ENCODE data around the gene CLMN. TPM values are rescaled to one million over a fixed set of nuclear protein-coding genes. Genes with fewer than 3 reads are reported as not detected.

CLMN gene
- total and polyA plus RNA-seq, 2 experiments from 2014 or later: 3.2 to 5.7 TPM

DNA sequence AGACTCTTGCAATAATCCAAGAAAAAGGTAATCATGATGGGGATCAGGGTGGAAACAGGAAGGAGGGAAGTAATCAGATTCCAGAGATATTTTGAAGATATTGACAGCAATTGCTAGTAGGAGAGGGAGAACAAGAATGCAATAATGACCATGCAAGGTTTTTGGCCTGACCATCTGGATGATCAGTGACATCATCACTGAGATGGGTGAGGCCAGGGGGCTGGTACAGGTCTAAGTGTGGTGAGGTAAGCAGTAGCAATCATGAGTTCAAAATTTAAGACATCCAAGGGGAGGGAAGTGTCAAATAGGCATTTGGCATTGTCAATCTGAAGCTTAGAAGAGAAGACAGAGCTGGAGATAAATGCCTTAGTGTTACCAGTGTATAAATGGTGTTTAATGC lies 24.8 kb upstream of the CLMN start:
- Histone ChIP-seq H3K4me2 (no peak overlapping the region), H2AFZ (no peak overlapping the region), H3K27me3 (ENCODE audit: insufficient read depth) (no peaks in the 10 kb centered on the region), H3K79me2 (replicated peaks; ENCODE audit: insufficient read depth) (no peaks in the 10 kb centered on the region), H3K9me2 (ENCODE audit: insufficient read depth) (no peaks in the 10 kb centered on the region), H3K4me1 (ENCODE audit: insufficient read depth) (no peaks in the 10 kb centered on the region), H4K20me1 (replicated peaks; ENCODE audit: insufficient read depth) (no peaks in the 10 kb centered on the region), H3K4me3 (no peak overlapping the region), H3F3A (replicated peaks; ENCODE audit: low read depth) (no peaks in the 10 kb centered on the region), H3K27ac (ENCODE audit: low read depth) (no peak overlapping the region), H3K36me3 (ENCODE audit: insufficient read depth) (no peaks in the 10 kb centered on the region)
- ATAC-seq: no peak
- no peak for DNase-seq (ENCODE audit: low spot score)
- Mint-ChIP-seq H3K4me1 (no peaks in the 10 kb centered on the region; the same call in 1 of the 3 replicates), H3K4me3 (no peak overlapping the region), H3K36me3 (ENCODE audit: low read depth) (no peaks in the 10 kb centered on the region), H3K9me3 (no peaks in the 10 kb centered on the region), H3K27me3 (ENCODE audit: insufficient read depth, low read depth, poor library complexity) (peaks cover 4% of the 10 kb centered on the region), H3K27ac (no peak overlapping the region)
- TF ChIP-seq, protein P1, sequence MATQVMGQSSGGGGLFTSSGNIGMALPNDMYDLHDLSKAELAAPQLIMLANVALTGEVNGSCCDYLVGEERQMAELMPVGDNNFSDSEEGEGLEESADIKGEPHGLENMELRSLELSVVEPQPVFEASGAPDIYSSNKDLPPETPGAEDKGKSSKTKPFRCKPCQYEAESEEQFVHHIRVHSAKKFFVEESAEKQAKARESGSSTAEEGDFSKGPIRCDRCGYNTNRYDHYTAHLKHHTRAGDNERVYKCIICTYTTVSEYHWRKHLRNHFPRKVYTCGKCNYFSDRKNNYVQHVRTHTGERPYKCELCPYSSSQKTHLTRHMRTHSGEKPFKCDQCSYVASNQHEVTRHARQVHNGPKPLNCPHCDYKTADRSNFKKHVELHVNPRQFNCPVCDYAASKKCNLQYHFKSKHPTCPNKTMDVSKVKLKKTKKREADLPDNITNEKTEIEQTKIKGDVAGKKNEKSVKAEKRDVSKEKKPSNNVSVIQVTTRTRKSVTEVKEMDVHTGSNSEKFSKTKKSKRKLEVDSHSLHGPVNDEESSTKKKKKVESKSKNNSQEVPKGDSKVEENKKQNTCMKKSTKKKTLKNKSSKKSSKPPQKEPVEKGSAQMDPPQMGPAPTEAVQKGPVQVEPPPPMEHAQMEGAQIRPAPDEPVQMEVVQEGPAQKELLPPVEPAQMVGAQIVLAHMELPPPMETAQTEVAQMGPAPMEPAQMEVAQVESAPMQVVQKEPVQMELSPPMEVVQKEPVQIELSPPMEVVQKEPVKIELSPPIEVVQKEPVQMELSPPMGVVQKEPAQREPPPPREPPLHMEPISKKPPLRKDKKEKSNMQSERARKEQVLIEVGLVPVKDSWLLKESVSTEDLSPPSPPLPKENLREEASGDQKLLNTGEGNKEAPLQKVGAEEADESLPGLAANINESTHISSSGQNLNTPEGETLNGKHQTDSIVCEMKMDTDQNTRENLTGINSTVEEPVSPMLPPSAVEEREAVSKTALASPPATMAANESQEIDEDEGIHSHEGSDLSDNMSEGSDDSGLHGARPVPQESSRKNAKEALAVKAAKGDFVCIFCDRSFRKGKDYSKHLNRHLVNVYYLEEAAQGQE (IDR thresholded peaks at IDR 0.05; ENCODE audit: unreplicated experiment): no peak
- TF ChIP-seq ZNF331 (CRISPR knock-in tag; IDR thresholded peaks at IDR 0.05; ENCODE audit: low read depth): no peak
- no peak for TF ChIP-seq NANOG (IDR thresholded peaks at IDR 0.05; ENCODE audit: borderline replicate concordance)
- TF ChIP-seq POLR2AphosphoS5 (IDR thresholded peaks at IDR 0.05; ENCODE audit: low read depth): no peak
- TF ChIP-seq, protein P2, sequence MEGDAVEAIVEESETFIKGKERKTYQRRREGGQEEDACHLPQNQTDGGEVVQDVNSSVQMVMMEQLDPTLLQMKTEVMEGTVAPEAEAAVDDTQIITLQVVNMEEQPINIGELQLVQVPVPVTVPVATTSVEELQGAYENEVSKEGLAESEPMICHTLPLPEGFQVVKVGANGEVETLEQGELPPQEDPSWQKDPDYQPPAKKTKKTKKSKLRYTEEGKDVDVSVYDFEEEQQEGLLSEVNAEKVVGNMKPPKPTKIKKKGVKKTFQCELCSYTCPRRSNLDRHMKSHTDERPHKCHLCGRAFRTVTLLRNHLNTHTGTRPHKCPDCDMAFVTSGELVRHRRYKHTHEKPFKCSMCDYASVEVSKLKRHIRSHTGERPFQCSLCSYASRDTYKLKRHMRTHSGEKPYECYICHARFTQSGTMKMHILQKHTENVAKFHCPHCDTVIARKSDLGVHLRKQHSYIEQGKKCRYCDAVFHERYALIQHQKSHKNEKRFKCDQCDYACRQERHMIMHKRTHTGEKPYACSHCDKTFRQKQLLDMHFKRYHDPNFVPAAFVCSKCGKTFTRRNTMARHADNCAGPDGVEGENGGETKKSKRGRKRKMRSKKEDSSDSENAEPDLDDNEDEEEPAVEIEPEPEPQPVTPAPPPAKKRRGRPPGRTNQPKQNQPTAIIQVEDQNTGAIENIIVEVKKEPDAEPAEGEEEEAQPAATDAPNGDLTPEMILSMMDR (conservative IDR thresholded peaks at IDR 0.05; ENCODE audit: low read depth in 2 of 2): no peak
- TF ChIP-seq, protein P3, sequence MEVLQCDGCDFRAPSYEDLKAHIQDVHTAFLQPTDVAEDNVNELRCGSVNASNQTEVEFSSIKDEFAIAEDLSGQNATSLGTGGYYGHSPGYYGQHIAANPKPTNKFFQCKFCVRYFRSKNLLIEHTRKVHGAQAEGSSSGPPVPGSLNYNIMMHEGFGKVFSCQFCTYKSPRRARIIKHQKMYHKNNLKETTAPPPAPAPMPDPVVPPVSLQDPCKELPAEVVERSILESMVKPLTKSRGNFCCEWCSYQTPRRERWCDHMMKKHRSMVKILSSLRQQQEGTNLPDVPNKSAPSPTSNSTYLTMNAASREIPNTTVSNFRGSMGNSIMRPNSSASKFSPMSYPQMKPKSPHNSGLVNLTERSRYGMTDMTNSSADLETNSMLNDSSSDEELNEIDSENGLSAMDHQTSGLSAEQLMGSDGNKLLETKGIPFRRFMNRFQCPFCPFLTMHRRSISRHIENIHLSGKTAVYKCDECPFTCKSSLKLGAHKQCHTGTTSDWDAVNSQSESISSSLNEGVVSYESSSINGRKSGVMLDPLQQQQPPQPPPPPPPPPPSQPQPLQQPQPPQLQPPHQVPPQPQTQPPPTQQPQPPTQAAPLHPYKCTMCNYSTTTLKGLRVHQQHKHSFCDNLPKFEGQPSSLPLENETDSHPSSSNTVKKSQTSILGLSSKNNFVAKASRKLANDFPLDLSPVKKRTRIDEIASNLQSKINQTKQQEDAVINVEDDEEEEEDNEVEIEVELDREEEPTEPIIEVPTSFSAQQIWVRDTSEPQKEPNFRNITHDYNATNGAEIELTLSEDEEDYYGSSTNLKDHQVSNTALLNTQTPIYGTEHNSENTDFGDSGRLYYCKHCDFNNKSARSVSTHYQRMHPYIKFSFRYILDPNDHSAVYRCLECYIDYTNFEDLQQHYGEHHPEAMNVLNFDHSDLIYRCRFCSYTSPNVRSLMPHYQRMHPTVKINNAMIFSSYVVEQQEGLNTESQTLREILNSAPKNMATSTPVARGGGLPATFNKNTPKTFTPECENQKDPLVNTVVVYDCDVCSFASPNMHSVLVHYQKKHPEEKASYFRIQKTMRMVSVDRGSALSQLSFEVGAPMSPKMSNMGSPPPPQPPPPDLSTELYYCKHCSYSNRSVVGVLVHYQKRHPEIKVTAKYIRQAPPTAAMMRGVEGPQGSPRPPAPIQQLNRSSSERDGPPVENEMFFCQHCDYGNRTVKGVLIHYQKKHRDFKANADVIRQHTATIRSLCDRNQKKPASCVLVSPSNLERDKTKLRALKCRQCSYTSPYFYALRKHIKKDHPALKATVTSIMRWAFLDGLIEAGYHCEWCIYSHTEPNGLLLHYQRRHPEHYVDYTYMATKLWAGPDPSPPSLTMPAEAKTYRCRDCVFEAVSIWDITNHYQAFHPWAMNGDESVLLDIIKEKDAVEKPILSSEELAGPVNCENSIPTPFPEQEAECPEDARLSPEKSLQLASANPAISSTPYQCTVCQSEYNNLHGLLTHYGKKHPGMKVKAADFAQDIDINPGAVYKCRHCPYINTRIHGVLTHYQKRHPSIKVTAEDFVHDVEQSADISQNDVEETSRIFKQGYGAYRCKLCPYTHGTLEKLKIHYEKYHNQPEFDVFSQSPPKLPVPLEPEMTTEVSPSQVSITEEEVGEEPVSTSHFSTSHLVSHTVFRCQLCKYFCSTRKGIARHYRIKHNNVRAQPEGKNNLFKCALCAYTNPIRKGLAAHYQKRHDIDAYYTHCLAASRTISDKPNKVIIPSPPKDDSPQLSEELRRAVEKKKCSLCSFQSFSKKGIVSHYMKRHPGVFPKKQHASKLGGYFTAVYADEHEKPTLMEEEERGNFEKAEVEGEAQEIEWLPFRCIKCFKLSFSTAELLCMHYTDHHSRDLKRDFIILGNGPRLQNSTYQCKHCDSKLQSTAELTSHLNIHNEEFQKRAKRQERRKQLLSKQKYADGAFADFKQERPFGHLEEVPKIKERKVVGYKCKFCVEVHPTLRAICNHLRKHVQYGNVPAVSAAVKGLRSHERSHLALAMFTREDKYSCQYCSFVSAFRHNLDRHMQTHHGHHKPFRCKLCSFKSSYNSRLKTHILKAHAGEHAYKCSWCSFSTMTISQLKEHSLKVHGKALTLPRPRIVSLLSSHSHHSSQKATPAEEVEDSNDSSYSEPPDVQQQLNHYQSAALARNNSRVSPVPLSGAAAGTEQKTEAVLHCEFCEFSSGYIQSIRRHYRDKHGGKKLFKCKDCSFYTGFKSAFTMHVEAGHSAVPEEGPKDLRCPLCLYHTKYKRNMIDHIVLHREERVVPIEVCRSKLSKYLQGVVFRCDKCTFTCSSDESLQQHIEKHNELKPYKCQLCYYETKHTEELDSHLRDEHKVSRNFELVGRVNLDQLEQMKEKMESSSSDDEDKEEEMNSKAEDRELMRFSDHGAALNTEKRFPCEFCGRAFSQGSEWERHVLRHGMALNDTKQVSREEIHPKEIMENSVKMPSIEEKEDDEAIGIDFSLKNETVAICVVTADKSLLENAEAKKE (CRISPR knock-in tag; IDR thresholded peaks at IDR 0.05): no peak
- TF ChIP-seq EZH2 (IDR thresholded peaks at IDR 0.05; ENCODE audit: low read depth, unreplicated experiment): no peak
- TF ChIP-seq ZNF114 (CRISPR knock-in tag; IDR thresholded peaks at IDR 0.05): no peak
- TF ChIP-seq CREB1 (CRISPR knock-in tag; IDR thresholded peaks at IDR 0.05; ENCODE audit: low read depth): no peak
- TF ChIP-seq, protein P4, sequence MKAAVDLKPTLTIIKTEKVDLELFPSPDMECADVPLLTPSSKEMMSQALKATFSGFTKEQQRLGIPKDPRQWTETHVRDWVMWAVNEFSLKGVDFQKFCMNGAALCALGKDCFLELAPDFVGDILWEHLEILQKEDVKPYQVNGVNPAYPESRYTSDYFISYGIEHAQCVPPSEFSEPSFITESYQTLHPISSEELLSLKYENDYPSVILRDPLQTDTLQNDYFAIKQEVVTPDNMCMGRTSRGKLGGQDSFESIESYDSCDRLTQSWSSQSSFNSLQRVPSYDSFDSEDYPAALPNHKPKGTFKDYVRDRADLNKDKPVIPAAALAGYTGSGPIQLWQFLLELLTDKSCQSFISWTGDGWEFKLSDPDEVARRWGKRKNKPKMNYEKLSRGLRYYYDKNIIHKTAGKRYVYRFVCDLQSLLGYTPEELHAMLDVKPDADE (IDR thresholded peaks at IDR 0.05): no peak
- no peak for TF ChIP-seq EZH2phosphoT487 (IDR thresholded peaks at IDR 0.05; ENCODE audit: unreplicated experiment)
- TF ChIP-seq STAT1 (IDR thresholded peaks at IDR 0.05; ENCODE audit: unreplicated experiment): no peak
- TF ChIP-seq JUNB (IDR thresholded peaks at IDR 0.05; ENCODE audit: unreplicated experiment): no peak
